GM18951 (cell line): ENCODE measurements around the gene SBF2.
"Not testable (repeated sequence)": the region's sequence is repeated elsewhere in the genome, so short reads cannot be mapped to it uniquely, and the experiment has no call there.

Source experiments
- POLR2A ChIP-seq: IDR thresholded peaks from 4 replicates; pipeline ENCODE4 v1.6.1; 2011; ENCODE audit warnings: mild to moderate bottlenecking; ENCODE audit not compliant: insufficient read length, insufficient read depth; ENCODE audit errors: extremely low read depth
- in situ Hi-C: fragments of 300-500 bp; cut with MboI; formaldehyde crosslinking; loops from one replicate; pipeline ENCODE4 v1.12.0; 2022; ENCODE audit warnings: low sequenced_read_pairs, mixed read lengths, inconsistent platforms; ENCODE audit not compliant: unreplicated experiment

The SBF2 gene

DNA sequence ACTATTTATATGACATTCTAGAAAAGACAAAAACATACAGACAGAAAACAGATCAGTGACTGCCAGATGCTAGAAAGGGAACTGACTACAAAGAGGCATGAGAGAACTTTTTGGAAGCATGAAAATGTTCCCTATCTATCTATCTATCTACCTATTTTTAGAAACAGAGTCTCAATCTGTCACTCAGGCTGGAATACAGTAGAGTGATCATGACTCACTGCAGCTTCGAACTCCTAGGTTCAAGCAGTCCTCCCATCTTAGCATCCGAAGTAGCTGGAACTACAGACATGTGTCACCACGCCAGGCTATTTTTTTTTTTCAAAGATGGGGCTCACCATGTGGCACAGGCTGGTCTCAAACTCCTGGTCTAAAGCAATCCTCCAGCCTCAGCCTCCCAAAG is 6.9 kb downstream of the SBF2 start:
- TF ChIP-seq POLR2A: no peak
- in situ Hi-C loops: no loop called here

DNA sequence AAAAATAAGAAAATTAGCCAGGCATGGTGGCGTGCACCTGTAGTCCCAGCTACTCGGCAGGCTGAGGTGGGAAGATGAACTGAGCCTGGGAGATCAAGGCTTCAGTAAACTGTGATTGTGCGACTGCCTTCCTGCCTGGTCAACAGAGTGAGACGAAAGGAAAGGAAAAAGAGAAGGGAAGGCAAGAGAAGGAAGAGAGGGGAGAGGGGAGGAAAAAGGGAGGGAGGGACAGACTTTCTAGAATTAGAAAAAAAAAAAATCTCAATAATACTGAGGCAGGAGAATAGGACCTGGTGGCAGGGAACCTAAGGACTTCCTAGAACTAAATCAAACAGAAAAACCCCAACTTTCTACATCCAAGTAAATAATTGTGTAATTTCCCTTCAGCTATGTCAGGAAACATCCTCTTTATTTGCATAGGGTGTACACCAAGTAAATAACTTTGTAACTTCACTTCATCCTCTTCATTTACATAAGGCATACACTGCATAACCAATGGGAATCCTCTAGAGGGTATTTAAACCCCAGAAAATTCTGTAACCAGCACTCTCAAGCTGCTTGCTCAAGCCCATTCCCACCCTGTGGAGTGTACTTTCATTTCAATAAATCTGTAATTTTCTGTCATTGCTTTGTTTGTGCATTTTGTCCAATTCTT is 8.7 kb downstream of the SBF2 start:
- TF ChIP-seq POLR2A: no peak
- in situ Hi-C loops: no loop called here

DNA sequence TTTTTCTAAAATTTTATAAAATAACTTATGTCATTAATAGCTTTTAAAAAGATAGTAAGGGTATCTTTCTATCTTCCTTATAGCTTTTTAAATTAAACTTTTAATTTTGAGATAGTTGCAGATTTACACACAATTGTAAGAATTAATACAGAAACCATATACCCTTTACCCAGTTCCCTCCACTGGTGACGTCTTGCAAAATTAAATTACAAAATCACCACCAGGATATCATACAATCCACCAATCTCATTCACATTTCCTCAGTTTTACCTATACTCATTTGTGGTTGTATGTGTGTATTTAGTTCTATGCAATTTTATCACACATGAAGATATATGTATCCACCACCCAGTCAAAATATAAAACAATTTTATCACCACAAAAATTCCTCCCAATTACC is 10.0 kb downstream of the SBF2 start:
- in situ Hi-C loops: no loop called here

DNA sequence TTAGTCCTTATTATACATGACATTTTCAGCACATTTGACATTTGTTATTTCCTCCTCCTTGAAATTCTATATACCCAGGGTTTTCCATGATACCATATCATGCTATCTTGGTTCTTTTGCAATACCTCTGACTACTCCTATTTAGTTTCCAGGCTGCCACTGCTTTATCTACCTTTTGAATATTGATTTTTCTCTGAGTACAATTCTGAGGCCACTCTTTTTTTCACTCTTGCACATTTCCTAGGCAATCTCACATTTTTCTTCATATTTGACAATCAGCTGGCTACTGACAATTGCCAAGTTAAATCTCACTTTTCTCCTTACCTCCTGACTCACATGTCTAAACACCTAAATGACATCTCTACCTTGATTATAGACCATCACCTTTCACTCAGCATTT is 11.9 kb downstream of the SBF2 start:
- in situ Hi-C loops: no loop called here
- no peak for TF ChIP-seq POLR2A

More for the DNA sequence above, 10.0 kb downstream of the SBF2 start:
- no peak for TF ChIP-seq POLR2A

DNA sequence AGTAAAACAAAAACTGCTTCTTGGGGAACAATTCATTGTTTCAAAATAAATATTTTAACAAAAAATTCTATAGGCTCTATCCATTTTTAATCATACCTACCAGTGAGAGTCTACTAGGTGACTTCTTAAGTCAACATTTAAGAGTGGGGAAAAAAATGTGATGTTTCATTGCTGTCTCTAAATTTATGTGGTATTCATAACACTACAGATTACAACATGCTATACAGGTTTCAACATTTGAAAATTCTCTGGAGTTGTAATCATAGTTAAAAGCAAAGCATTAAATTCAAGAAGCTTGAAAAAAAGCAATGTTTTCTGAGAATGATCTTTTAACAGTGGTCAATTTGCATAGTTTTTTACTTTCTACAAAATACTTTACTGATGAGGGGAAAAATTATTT is 18.3 kb downstream of the SBF2 start:
- TF ChIP-seq POLR2A: no peak
- in situ Hi-C loops: no loop called here

DNA sequence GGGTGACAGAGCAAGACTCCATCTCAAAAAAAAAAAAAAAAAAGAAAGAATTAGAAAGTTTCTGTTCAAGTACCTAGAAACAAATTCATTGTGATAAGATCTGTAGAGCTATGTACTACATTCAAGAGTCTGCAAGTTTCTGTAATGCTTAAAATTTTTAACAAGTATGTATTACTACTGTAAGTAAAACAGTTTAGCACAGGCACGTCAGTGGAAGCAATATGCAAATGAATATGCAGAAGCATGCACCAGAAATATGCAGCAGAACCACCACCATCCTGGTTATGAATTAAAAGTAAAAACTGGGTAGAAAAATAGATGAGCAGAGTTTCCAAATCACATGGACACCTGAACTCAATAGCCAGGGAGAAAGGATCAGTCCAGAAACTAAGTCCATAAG is 19.3 kb downstream of the SBF2 start:
- in situ Hi-C loops: no loop called here
- TF ChIP-seq POLR2A: no peak

DNA sequence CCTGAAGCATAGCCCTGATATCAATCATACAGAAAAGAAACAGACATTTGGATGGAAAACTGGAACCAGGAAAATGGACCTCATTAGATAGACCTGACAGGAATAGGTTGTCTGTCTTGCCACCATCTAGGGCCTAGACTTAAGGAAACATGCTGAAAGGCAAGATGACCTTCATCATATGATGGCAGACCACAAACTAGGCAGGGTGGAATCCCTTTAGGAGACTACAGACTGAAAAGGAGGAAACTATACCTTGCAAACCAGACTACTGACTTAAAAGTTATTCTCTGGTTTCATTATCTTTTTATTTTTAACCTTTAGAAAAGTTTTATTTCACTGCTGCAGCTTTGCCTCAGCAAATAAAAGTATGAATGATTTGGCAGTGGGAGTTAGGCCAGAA is 20.3 kb downstream of the SBF2 start:
- in situ Hi-C loops: no loop called here
- TF ChIP-seq POLR2A: no peak

DNA sequence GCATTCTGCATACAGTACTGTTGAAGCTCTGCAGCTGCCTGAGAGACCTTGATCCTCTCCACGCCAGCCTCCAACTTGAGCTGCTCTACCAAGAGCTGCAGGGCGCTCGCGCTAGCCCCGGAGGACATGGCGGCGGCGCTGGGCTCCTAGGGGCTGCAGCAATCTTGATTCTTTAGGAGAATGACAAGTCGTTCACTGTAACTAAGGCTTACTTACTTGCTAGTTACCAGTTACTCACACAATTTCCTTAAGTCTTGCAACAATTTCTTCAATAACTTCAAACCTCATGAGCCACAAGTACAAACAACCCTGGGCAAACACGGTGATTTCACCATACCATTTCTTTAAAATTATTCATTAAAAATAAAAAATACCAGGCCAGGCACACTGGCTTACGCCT is 21.9 kb downstream of the SBF2 start:
- in situ Hi-C loops: no loop called here
- no peak for TF ChIP-seq POLR2A

DNA sequence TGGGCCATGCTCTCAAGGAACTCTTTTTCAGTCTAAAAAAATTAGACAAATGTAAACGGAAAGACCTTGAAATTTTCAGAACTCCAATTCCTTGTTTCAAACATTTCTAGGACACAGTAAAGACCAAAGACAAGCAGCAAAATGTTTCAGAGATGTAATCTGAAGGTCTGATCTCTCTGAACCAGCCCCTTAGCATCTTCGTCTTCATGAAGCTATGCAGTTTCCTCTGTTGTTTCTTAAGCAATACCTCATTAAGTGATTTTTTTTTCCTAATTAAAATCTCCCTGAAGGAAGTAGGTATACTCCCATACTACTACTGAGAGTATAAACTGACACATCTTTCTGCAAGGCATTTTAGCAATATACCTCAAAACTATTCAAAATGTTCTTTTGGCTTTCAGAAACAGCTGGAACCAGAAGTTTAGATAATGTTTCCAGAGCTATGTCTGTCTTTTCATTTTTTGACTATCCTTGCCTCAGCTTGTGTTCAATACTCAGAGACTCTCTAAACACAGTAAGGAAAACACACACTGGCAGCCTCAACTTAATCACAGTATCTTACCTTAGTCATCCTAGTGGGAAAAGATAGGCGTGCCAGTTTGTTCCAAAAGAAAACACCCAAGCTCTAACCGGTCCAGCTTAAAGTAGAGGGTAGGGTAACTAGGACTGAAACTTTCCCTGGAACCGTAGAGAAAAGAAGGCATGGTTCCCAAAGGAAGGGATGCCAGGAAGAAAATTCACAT is 25.1 kb downstream of the SBF2 start:
- in situ Hi-C loops: no loop called here
- no peak for TF ChIP-seq POLR2A

DNA sequence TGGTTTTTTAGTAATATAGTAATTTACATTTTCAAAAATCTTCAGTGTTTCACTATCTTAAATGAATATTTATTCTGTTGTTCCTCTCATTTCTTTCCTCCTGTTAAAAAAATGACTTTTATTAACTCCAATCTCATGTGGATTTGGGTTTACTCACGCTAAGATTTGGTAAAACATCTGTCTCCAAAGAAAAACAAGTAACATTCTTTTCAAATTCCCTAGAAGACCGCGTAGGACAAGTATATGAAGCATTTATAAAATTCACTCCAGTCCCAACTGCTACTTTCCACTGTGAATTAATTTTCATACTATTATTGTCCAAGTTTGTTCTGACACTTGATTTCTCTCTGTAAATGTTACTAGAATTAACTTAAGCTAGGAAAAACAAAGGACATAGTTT is 26.2 kb downstream of the SBF2 start:
- no peak for TF ChIP-seq POLR2A
- in situ Hi-C loops: no loop called here

DNA sequence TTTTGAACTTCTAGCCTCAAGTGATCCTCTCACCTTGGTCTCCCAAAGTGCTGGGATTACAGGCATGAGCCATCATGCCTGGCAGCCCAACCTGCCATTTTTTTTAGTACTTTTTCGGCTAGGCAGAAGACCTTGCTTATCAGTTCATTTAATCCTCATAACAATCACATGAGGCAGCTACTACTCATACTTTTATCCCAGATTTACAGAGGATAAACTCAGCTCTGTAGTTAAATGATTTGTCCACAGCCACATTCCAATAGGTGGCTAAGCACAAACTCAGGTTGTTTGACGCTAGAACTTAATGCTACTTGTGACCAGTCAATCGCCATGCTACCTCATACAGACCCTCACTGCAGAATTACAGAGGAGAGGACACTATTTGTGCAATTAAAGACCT is 28.1 kb downstream of the SBF2 start:
- TF ChIP-seq POLR2A: no peak
- in situ Hi-C loops: no loop called here

DNA sequence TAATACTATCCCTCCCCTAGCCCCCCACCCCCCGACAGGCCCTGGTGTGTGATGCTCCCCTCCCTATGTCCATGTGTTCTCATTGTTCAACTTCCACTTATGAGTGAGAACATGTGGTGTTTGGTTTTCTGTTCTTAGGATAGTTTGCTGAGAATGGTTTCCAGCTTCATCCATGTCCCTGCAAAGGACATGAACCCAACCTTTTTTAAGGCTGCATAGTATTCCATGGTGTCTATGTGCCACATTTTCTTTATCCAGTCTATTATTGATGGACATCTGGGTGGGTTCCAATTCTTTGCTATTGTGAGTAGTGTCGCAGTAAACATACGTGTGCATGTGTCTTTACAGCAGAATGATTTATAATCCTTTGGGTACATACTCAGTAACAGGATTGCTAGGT is 29.3 kb downstream of the SBF2 start:
- in situ Hi-C loops: not testable (repeated sequence)

DNA sequence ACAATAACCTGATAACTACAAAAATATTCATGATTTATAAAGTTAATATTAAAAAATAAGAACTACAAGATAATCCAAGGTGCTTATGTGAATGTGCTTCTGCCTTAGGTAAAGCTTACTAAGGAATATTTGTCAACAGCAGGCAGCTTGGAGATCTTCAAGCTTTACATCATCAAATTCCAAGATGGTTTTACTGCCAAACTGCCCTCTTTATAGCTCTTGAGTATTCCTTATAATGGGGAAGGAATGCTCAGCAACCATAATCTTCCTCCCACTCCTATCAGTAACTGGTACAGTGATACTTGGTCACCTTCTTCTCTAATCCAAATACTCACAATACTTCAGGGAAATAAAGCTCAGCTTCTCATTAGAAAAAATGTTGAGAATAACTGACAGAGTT is 30.1 kb downstream of the SBF2 start:
- no peak for TF ChIP-seq POLR2A
- in situ Hi-C loops: no loop called here

DNA sequence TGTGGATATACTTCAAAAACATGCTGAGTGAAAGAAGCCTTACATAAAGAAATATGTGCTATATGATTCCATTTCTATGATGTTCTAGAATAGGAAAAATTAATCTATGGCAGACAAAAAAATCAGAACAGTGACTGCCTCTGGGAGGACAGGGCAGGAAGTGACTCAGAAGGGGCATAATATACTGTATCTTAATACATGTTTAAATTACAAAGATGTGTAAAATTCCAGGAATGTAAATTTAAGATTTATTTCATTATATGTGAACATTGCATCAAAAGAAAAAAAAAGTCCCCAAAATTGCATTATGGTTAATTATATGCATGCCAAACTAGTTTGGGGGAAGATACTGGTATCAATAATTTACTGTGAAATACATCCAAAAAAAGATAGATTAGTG is 32.2 kb downstream of the SBF2 start:
- no peak for TF ChIP-seq POLR2A
- in situ Hi-C loops: no loop called here
